GM12892 (cell line): Measurements from ENCODE around the gene DSG2.

ENCODE experiments used
- POLR2A ChIP-seq: IDR thresholded peaks from 2 replicates; pipeline ENCODE4 v1.6.1; 2011; ENCODE audit warnings: low read depth, low read length, control low read depth
- POLR2AphosphoS5 ChIP-seq: IDR thresholded peaks from 2 replicates; pipeline ENCODE4 v1.6.1; 2011; ENCODE audit warnings: low read depth, low read length, control low read depth

DNA sequence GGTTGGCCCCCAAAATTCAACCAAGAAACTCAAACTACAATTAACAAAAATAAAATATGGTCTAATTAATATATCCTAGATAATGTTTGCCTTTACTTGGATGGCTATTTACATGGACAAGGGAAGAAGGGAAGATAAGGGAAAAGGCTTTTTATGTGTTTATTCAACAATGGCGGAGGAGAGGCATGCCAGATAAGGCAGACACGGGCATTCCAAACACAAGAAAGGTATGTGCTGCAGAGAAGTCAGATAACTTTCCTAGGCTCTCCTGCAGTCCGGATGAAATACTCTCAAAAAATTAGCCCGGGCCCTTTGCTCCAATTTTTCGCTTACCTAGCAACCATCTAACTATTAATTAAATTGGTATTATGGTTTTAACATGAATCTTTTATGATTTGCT is 88.6 kb downstream of the DSG2 start:
- TF ChIP-seq POLR2A (no peak), POLR2AphosphoS5 (no peak)
